Raji (cell line): ENCODE results near the gene MYO18A.

Experiments used
- POLR2A ChIP-seq: IDR thresholded peaks from 2 replicates; pipeline ENCODE4 v1.6.1; 2011; ENCODE audit warnings: low read depth, low read length, control low read depth; ENCODE audit not compliant: insufficient read depth

MYO18A gene

DNA sequence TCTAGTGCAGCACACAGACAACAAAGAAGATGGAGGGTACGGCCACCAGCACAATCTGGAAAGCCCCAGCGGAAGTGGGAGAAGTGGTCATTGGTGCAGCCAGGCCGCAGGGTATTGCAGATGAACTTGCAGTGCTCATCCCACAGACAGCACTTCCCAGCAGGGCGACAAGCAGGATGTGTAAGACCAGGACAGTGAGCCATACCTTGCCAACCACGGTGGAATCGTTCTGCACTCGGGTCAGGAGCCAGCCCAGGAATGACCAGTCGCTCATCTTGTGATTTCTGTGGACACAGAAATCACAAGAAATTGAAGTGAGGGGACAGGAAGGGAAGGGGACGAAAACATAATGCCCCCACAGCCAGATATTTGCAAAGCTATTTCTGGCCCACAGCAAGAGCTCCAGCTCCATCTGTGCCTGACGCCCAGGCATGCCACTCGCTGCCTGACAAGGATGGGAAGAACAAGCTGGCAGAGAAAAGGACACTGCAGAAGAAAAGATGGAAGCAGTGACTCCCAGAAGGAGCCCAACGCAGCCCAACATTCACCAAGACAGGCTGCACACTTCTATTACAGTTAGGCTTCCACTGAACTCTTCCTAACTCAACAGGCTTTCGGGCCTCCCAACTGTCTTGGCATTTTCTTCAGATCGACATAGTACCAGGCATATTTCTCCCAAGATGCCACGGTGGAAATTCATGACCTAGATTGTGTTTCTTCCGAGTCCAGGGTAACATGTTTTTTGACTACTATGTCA, 17.5 kb upstream of the MYO18A start:
- TF ChIP-seq POLR2A, result no peak

DNA sequence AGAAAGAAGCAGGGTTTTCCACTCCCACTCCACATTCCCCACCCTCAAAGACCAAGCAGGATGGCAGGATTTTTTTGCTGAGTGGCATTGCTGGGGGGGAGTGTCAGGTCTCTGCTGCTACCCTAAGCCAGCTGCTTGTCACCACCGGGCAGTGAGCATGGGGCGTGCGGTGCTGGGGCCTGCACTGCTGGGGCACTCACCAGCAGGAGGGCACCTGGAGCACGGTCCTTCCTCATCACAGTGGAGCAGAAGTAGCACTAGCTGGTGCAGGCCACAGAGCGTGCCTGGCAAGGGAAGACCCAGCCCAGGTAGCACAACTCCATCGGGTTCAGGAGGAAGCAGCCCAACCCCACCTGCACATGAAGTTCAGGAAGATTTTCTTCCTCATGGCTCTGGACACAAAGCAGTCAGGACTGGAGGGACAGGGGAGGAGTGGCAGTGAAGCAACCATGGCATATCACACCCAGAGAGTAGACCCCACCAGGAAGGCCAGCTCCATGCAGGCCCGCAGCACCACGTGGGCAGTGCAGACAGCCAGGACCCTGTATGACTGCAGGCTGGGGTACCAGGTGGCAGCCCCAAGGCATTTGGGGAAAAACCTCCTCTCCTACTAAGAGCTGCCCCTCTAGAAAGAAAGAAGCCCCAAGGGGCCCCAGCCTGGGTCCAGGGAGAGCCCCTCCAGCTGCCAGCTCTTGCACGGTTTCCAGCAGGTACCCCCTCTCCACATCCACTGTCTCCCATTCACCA, 16.7 kb upstream of the MYO18A start:
- TF ChIP-seq POLR2A, result no peak

DNA sequence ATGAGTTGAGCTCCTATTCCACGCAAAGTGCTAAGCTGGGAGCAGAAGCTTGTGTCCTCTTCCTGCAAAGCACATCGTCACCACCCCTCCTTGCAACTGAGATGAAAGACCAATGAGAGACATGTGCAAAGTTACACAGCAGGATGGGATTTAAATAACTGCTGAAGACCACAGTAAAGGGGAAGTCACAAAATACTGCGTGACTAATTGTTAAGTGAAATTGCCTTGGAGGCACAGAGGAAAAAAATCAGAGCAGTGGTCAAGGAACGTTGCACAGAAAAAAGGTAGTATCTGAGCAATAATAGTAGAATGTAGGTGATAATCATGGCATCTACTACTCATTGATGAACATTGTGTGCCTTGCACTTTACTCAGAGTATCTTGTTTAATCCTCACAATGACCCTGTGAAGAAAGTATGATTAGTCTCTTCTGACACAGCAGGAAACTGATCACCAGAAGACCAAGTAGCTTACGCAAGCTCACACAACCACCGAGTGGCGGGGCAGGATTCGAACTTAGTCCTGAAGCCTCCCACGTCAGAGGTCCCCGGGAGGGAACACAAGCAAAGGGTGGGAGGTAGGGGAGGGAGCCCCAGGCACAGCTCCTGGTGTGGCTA, 15.4 kb upstream of the MYO18A start:
- TF ChIP-seq POLR2A, result peak; percentile 58; the same call in 1 of the 2 replicates

DNA sequence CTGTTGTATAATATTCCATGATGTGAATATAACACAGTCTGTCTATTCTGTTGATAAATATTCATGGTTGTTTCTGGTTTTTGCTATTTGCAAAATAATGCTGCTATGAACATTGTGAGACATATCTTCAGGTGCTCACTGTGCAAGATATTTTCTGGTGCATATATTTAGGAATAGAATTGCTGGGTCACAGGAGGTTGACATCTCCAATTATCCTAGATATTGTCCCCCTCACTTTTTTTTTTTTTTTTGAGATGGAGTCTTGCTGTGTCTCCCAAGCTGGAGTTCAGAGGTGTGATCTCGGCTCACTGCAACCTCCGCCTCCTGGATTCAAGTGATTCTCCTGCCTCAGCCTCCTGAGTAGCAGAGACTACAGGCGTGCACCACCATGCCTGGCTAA, 14.5 kb upstream of the MYO18A start:
- TF ChIP-seq POLR2A, result no peak

DNA sequence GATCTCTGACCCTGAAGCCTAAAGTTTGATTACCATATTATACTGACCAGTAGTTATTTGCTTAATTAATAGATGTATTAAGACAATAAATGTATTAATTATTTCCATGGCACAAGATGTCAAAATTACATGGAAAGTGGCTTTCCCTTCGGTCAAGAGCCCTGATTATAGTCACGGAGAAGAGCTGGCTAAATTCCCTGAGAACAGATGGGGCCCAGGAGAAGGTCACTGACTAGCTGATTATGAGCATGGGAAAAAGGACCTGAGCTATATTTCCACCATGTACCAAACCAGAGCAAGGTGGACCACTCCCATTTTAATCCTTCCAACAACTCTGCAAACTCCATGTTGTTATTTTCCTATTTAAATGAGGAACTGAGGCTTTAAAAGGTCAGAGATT, 12.9 kb upstream of the MYO18A start:
- no peak for TF ChIP-seq POLR2A

DNA sequence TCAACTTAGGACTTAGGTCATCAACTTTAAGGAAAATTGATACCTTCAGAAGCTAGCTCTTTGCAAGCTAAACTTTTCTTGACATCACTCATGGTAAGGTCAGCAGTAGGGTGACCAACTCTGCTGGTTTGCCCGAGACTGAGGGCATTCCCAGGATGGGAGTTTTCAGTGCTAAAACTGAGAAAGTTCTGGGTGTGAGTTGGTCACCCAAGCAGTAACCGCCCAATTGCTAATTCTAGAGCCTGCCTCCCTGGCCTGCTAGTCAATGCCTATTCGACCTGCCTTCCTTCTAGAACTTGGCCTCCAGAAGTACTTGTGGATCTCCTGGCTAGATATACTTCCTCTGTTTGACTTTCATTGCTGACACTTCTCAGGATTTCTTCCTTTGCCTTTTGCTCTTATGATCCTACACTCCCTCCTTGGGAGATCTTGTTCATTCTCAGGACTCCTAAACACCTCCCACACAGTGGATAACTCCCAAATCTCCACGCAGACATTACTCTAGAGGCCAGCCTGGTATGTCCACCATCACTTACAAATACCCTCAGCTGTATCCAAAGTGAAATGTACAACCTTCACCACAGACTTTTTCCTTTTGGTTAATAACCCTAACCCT, 10.5 kb upstream of the MYO18A start:
- no peak for TF ChIP-seq POLR2A

DNA sequence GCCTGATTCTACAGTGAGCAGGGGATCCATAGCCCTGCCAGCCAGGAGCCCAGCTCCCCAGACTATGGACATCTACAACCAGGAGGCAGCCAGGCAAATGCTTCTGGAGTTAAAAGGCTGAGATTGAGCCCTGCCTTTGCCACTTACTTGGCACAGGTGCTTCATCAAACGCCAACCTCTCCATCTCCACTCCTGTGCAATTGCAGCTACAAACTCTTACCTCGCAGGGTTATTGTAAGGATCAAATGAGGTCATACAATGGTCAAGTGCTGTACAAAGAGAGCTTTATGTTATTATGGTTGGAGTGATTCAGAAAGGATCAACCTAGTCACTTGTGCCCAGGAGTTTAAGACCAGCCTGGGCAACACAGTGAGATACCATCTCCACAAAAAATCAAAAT, 9.8 kb upstream of the MYO18A start:
- TF ChIP-seq POLR2A, result no peak

DNA sequence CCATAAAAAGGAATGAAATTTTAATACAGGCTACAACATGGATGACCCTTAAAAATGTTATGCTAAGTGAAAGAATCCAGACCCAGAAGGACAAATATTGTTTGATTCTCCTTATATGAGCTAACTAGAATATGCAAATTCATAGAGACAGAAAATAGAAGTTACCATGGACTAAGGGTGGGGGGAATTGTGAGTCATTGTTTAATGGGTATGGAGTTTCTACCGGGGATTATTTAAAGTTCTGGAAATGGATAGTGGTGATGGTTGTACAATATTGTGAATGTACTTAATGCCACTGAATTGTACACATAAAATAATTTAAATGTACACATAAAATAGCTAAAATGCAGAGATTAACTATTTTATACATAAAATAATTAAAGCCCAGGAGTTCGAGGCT, 9.2 kb upstream of the MYO18A start:
- no peak for TF ChIP-seq POLR2A

DNA sequence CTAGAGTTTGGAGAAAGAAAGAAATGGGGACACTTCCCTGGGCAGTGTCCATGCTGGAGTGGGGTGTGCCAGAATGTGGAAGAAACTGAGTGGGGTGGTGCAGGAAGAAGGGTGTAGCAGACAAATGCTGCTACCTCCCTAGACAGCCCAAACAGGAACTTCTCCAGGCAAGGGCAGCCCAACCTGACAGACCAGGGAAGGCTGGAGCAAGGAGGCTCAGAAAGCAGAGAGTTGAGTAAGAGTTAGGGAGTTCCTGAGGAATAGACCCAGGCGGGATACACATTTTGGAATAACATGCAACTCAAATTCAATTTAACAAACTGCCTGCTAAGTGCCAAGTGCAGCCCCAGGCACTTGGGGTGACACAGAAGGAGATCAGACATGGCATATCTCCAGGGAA, 1.0 kb upstream of the MYO18A start:
- TF ChIP-seq POLR2A, result no peak

DNA sequence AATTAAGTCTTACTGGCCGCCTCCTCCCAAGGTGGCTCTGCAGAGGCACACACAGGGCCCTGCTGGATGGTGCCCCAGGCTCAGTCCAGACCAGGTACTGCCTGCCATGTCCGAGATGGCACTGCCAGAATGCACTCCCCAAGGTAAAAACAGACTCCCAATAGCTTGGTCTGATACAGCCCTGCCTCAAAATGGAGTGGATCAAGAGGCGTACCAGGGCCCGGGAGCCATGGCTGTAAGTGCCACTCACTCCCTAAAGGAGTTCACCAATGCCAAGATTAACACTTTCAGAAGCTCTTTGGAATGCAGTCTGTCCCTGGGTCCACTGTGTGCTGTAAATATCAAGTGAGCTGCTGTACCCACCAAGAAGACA, 576 bp upstream of the MYO18A start:
- no peak for TF ChIP-seq POLR2A

DNA sequence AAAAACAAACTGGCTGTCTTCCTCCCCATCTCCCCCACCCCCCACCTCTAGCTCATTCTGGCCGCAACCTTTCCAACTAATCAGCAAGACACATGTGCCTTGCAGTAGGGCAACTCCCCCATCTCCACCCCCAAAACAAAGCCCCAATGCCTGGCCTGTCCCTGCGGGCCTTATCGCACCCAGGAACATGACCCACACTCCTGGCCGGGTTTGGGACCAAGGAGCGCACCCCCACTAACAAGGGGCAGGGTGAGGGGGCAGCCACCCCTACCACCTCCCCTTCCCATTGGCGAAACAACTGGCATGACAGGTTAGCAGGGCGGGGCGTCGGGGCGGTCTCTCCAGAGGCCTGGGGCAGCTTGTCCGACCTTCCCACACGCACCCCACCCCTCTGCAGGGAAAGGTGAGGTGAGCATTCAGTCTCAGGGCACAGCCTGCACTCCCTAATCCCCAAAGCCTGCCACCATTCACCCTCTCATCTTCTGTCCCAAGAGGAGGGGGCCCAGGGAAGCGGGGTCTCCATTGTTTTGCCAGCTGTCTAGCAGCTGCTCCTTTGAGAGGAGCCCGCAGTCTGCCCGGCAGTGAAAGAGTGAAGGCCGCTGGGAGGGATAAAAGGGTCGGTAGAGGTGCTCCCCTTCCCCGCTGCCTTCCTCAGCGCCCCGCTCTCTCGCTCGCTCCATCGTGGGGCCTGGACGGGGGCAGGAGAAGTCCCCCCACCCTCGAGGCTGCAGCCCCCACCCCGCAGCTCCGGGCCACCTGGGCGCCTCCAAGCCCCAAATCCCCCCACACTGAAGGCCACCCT, 765 bp downstream of the MYO18A start:
- TF ChIP-seq POLR2A, result no peak

DNA sequence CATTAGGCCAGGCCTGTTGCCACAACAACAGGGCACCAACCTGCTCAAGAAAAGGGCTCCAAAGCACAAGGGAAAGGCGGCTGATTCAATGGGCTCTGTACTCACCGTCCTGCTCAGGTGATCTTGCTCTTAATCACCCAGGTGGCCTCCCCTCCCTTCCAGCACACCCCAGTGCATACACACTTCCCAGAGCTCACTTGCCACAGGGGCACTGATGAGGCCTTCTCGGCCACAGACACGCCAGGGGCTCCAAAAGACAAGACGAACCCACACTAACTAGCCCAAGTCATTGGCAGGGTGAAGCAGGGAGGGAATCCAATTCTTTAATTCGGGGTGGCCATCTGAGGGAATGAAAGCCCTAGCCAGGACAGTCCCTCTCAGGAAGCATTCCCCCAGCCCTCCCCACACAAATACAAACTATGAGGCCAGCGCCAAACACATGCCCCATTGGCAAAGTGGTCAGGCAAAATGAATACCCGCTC, 1.4 kb downstream of the MYO18A start:
- no peak for TF ChIP-seq POLR2A

DNA sequence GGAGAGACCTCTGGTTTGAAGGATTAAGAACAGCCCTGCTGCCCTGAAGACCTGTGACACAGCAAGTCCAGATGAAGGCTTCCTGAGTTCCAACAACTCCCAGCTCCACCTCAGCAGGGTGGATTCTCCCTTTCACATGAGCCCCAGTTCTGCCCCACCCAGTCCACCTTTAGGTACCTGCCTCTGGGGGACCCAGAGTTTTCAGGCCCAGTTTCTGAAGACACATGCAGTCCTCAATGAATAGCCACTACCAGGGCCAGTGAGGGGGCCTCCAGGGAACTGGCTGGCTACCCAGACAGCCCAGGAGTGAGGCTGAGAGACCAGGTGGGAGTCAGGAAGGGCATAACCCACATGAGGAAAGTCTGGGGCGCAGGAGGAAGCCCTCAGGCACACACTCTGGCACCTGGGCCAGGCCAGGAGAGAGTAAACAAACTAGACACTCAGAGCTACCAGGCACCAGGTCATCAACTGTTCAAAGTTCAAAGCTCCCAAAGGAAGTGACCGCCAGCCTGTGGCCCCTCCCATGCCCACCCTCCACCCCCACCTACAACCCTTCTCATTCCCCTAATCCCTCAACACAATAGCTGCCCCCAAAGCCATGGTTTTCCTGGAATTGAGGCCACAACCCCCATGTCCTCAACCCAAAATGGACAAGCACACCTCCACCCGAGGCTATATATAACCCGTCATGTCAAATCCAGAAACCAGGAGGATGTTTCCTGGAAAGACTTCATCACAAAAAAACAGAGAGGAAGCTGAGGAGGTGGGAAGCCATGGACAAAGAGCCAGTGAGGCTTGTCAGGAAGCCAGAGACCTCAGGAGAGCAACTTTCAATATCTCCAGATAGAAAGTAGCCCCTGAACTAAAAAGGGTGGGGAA, 2.1 kb downstream of the MYO18A start:
- no peak for TF ChIP-seq POLR2A

DNA sequence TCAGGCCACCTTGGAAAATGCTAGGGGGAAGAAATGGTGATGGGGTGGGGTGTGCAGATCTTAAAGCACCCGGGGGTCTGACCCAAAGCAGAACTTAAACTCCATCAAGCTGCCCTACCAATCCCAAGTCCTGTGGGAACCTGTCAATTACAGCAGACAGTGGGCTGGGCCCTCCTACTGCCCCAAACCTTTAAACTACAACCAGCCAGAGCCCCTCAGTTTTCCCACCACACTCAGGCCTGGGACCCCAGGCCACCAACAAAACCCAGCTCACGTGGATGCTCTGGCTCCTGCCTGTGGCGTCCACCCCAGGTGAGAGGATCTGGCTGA, 2.7 kb downstream of the MYO18A start:
- TF ChIP-seq POLR2A, result no peak

DNA sequence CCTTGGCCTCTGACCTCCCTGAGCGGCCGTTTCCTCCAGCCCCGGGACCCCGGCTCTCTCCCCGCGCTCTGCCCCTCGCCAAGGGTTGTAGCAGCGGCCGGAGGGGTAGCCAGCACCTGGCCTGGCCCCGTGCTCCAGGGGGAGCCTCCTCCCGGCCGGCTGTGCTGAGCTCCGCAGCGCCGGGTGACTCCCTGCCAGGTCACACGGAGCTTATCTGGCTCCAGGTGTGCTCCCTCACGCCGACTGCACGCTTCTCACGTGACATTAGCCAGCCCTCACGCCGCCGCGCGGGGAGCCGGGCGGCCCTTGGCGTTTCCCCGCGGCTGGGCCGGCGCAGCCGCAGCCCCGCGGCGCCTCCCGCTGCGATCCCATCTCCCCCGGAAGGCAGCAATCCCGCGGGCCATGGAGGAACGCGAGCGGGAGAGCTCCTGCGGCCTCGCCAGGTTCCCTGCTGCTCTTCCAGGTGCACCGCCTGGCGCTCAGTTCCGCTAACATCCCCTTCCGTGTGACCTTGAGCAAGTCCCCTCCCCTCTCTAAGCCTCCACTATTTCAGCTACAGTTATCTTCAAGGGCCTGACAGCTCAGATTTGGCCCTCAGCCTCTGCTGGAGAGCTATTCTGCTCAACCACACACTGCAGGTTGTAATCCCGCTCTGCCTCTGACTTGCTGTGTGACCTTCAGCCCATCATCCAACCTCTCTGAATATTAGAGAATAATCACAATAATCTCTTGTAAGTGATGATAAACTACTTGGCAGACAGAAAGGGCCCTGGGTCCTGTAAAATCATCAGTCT, 3.4 kb downstream of the MYO18A start:
- TF ChIP-seq POLR2A, result peak; percentile 74
